SJSA1 (cell line): ENCODE data around the gene DPPA5. TPM values are rescaled to one million over a fixed set of nuclear protein-coding genes. Genes with fewer than 3 reads are reported as not detected.
A peak's percentile ranks its signal among the peaks of the same experiment; 100 is the strongest.
"Not testable (repeated sequence)": the region's sequence is repeated elsewhere in the genome, so short reads cannot be mapped to it uniquely, and the experiment has no call there.

Experiments
- DNase-seq, 2 experiments: peaks; one replicate each; pipeline ENCODE4 v3.0.0-alpha.2; 2015 to 2020; ENCODE audit warnings: low spot score in 2 of 2, low read depth in 1 of 2
- H3K27ac ChIP-seq: fragments of 250-450 bp; sonication (Bioruptor Pico); 2 replicates; pipeline ENCODE4 v1.5.1; 2020; ENCODE audit warnings: mild to moderate bottlenecking, moderate library complexity
- H3K27me3 ChIP-seq: fragments of 250-450 bp; sonication (Bioruptor Pico); replicated peaks from 2 replicates; pipeline ENCODE4 v1.5.1; 2020; ENCODE audit warnings: mild to moderate bottlenecking, moderate library complexity
- H3K36me3 ChIP-seq: fragments of 250-450 bp; sonication (Bioruptor Pico); 2 replicates; pipeline ENCODE4 v1.5.1; 2020; ENCODE audit warnings: mild to moderate bottlenecking
- H3K4me1 ChIP-seq: fragments of 250-450 bp; sonication (Bioruptor Pico); replicated peaks from 2 replicates; pipeline ENCODE4 v1.6.1; 2021; ENCODE audit warnings: mild to moderate bottlenecking
- H3K4me3 ChIP-seq: fragments of 250-450 bp; sonication (Bioruptor Pico); 2 replicates; pipeline ENCODE4 v1.5.1; 2020; ENCODE audit warnings: mild to moderate bottlenecking
- H3K9me3 ChIP-seq: fragments of 250-450 bp; sonication (Bioruptor Pico); replicated peaks from 2 replicates; pipeline ENCODE4 v1.5.1; 2020; ENCODE audit warnings: mild to moderate bottlenecking
- total RNA-seq: library from RNA; depleted of rRNA; stranded (reverse); fragments of >200 nt; shearing (Covaris generic); gene quantifications from 2 replicates; pipeline ENCODE4 v1.2.3, GENCODE V29; 2014; rRNA removed

The DPPA5 gene, protein sequence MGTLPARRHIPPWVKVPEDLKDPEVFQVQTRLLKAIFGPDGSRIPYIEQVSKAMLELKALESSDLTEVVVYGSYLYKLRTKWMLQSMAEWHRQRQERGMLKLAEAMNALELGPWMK
- not detected in 2 replicates for total RNA-seq

GRCh38 chr6:73353636-73354593 is at the start of gene DPPA5:
TSS of gene DPPA5 (minus strand) at chr6:73354276. CDS start at chr6:73354225, 51 bp downstream.
- Histone ChIP-seq H3K27me3 (no peaks in the 10 kb centered on the region), H3K4me3 (no peak within 1 kb of the TSS), H3K36me3 (no peaks in the 10 kb centered on the region), H3K9me3 (no peaks in the 10 kb centered on the region), H3K27ac (no peak within 1 kb of the TSS), H3K4me1 (no peaks in the 10 kb centered on the region)
- no peak for DNase-seq

GRCh38 chr6:73400656-73401055 is 46.6 kb upstream of the DPPA5 start:
- no peaks in the 10 kb centered on the region for H3K4me1 ChIP-seq
- H3K36me3 ChIP-seq = no peaks in the 10 kb centered on the region
- no peaks in the 10 kb centered on the region for H3K27me3 ChIP-seq
- H3K9me3 ChIP-seq = no peaks in the 10 kb centered on the region
- DNase-seq = no peak
- no peak overlapping the region for H3K4me3 ChIP-seq
- H3K27ac ChIP-seq = no peak overlapping the region

GRCh38 chr6:73395875-73396274 is 41.8 kb upstream of the DPPA5 start:
- Histone ChIP-seq H3K27ac (no peak overlapping the region), H3K27me3 (no peaks in the 10 kb centered on the region), H3K36me3 (no peaks in the 10 kb centered on the region), H3K4me1 (no peaks in the 10 kb centered on the region), H3K4me3 (no peak overlapping the region), H3K9me3 (no peaks in the 10 kb centered on the region)
- no peak for DNase-seq

DNA sequence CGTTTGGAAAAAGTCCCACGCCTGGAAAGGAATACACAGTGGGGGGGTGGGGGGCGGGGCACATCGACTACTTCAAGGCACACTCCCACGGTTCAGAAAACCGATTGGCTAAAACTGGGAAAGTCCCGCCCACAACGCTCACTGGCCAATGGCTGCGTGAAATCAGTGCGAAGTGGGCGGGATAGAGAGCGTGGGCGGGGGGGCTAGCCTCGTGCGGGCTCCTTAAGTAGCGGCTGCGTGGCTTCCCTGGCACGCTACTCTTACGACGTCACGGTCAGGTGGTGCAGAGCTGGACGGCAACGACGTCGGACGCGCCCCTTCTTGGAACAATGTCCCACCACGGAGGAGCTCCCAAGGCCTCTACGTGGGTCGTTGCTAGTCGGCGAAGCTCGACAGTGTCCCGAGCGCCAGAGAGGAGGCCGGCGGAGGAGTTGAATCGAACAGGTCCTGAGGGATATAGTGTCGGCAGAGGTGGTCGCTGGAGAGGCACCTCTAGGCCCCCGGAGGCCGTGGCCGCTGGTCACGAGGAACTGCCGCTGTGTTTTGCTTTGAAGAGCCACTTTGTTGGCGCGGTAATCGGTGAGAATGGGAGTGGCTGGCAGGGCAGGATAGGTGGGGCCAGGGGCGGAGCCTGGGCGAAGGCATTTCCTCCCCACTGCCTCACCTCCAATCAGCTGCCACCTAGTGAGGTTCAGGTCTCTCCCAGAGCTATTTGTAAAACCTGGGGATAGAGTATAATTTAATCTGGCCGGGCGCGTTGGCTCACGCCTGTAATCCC is 40.7 kb upstream of the DPPA5 start, which contains the start of gene DDX43:
Gene DDX43 (plus strand): TSS at position 252 of the 778 bp plus-strand sequence. CDS start 78 bp downstream, at position 330.
- Histone ChIP-seq H3K4me1 (no peaks in the 10 kb centered on the region), H3K27ac (no peak within 1 kb of the TSS), H3K27me3 (no peaks in the 10 kb centered on the region), H3K4me3 (no peak within 1 kb of the TSS), H3K9me3 (no peaks in the 10 kb centered on the region), H3K36me3 (no peaks in the 10 kb centered on the region)
- no peak for DNase-seq

GRCh38 chr6:73393278-73393677 is 39.2 kb upstream of the DPPA5 start:
- Histone ChIP-seq H3K36me3 (no peaks in the 10 kb centered on the region), H3K4me3 (no peak overlapping the region), H3K27me3 (no peaks in the 10 kb centered on the region), H3K27ac (no peak overlapping the region), H3K9me3 (no peaks in the 10 kb centered on the region), H3K4me1 (0 out of 2 replicates have a peak, but pooled peaks cover 3% of the 10 kb centered on the region)
- DNase-seq = no peak

GRCh38 chr6:73392188-73392587 is 38.1 kb upstream of the DPPA5 start:
- not testable (repeated sequence) for H3K4me1 ChIP-seq

GRCh38 chr6:73391675-73392074 is 37.6 kb upstream of the DPPA5 start:
- 0 out of 2 replicates have a peak, but pooled peaks cover 3% of the 10 kb centered on the region for H3K4me1 ChIP-seq
- H3K4me3 ChIP-seq = no peak overlapping the region
- DNase-seq = no peak
- H3K36me3 ChIP-seq = no peaks in the 10 kb centered on the region
- H3K27ac ChIP-seq = no peak overlapping the region
- H3K27me3 ChIP-seq = no peaks in the 10 kb centered on the region
- no peaks in the 10 kb centered on the region for H3K9me3 ChIP-seq

More at GRCh38 chr6:73392188-73392587, 38.1 kb upstream of the DPPA5 start:
- not testable (repeated sequence) for H3K9me3 ChIP-seq, H3K36me3 ChIP-seq, H3K27ac ChIP-seq, H3K4me3 ChIP-seq, DNase-seq, H3K27me3 ChIP-seq

GRCh38 chr6:73389854-73390253 is 35.8 kb upstream of the DPPA5 start:
- no peak overlapping the region for H3K27ac ChIP-seq
- H3K4me3 ChIP-seq = no peak overlapping the region
- H3K27me3 ChIP-seq = no peaks in the 10 kb centered on the region
- 0 out of 2 replicates have a peak, but pooled peaks cover 3% of the 10 kb centered on the region for H3K4me1 ChIP-seq
- DNase-seq = no peak
- no peaks in the 10 kb centered on the region for H3K36me3 ChIP-seq
- H3K9me3 ChIP-seq = no peaks in the 10 kb centered on the region

GRCh38 chr6:73388800-73389512 is 34.9 kb upstream of the DPPA5 start:
- no peaks in the 10 kb centered on the region for H3K27me3 ChIP-seq
- H3K4me3 ChIP-seq = peak overlapping the region; percentile 44
- H3K36me3 ChIP-seq = no peaks in the 10 kb centered on the region
- no peaks in the 10 kb centered on the region for H3K9me3 ChIP-seq
- DNase-seq = peak; percentile 61 to 66
- 0 out of 2 replicates have a peak, but pooled peaks cover 3% of the 10 kb centered on the region for H3K4me1 ChIP-seq
- H3K27ac ChIP-seq = peak overlapping the region; percentile 20; the same call in 1 of the 2 replicates

DNA sequence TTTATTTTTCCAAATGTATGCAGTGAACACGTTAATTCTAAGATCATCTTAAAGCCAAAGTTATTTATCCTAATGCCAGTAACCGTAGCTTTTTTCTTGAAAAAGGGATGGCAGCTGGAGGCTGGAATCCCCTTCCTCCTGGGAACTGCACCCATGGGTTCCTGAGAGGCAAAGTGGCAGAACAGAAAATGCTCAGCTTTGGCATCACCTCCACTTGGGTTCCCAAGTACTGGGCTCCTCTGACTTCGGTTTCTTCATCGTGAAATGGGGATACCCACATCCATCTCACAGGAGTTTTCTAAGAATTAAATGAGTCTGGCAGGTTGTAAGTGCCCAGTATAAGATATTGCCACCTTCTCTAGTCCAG is 34.3 kb upstream of the DPPA5 start:
- Histone ChIP-seq H3K36me3 (no peaks in the 10 kb centered on the region), H3K4me1 (0 out of 2 replicates have a peak, but pooled peaks cover 3% of the 10 kb centered on the region), H3K27me3 (no peaks in the 10 kb centered on the region), H3K4me3 (peak overlapping the region; percentile 44), H3K9me3 (no peaks in the 10 kb centered on the region), H3K27ac (no peak overlapping the region)
- no peak for DNase-seq

DNA sequence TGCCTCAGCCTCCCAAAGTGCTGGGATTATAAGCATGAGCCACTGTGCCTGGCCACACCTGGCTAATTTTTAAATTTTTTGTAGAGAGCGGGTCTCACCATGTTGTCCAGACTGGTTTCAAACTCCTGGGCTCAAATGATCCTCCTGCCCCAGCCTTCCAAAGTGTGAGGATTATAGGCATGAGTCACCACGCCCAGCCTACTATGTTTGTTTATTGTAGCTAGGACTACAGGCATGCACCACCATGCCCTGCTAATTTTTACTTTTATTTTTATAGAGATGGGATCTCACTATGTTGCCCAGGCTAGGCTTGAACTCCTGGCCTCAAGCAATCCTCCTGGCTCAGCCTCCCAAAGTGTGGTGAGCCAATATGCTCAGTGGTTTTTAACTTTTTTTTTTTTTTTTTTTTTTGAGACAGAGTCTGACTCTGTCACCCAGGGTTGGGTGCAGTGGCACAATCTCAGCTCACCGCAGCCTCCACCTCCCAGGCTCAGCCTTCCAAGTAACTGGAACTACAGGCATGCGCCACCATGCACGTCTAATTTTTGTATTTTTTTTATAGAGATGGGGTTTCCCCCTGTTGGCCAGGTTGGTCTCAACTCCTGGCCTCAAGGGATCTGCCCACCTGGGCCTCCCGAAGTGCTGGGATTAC is 28.5 kb upstream of the DPPA5 start:
- Histone ChIP-seq H3K27ac (no peak overlapping the region), H3K36me3 (no peaks in the 10 kb centered on the region), H3K9me3 (no peaks in the 10 kb centered on the region), H3K27me3 (no peaks in the 10 kb centered on the region), H3K4me1 (peaks cover 4% of the 10 kb centered on the region; the same call in 1 of the 2 replicates), H3K4me3 (no peak overlapping the region)
- peak in 1 of 2 experiments; percentile 24 for DNase-seq

DNA sequence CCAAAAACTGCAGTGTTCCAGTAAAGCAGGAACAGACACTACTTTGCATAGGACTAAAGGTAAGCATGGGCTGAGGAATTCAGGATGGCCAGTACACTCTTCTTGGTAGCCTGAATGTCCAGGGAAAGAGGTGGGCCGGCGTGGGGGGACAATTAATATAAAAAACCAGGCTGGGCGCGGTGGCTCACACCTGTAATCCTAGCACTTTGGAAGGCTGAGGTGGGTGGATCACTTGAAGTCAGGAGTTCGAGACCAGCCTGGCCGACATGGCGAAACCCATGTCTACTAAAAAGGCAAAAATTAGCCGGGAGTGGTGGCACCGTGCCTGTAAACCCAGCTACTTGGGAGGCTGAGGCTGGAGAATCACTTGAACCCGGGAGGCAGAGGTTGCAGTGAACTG is 27.5 kb upstream of the DPPA5 start:
- H3K36me3 ChIP-seq, H3K4me3 ChIP-seq, DNase-seq, H3K27me3 ChIP-seq, H3K9me3 ChIP-seq, H3K27ac ChIP-seq, H3K4me1 ChIP-seq: not testable (repeated sequence)

DNA sequence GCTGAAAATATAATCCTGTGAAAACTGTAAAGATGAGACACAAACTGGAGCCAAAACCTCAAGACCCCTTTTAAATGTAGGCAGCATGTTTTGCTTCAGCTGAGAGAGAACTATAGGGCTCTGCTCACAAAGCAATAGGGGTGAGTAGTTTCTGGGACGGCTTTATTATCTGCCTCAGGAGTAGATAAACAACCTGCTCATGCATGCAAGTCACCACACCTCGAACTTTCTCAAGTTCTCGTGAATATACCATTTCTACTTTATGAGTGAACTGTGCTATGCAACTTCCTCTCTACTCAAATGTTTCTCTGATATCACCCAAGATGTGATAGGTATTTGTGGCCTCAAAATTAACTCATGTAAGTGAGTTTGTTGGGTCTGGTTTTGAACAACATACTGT is 23.1 kb upstream of the DPPA5 start:
- peaks cover under 1% of the 10 kb centered on the region; the same call in 1 of the 2 replicates for H3K4me1 ChIP-seq
- no peaks in the 10 kb centered on the region for H3K27me3 ChIP-seq
- no peak overlapping the region for H3K4me3 ChIP-seq
- H3K36me3 ChIP-seq = no peaks in the 10 kb centered on the region
- DNase-seq = no peak
- no peak overlapping the region for H3K27ac ChIP-seq
- H3K9me3 ChIP-seq = no peaks in the 10 kb centered on the region
